ENCODE results near the gene ASB10.

Gene ASB10

GRCh38 chr7:151143261-151144015 lies 43.6 kb downstream of the ASB10 start:
- Histone ChIP-seq H3K27ac (ENCODE audit: insufficient read depth, low read depth, low read length, poor library complexity, severe bottlenecking) (no peak overlapping the region), H3K27me3 (ENCODE audit: control insufficient read depth, insufficient read depth, low read length, poor library complexity, severe bottlenecking) (no peaks in the 10 kb centered on the region), H3K4me3 (ENCODE audit: insufficient read depth, low read depth, low read length) (no peak overlapping the region), H3K9me3 (ENCODE audit: control insufficient read depth, low read length) (no peaks in the 10 kb centered on the region), H3K36me3 (ENCODE audit: control insufficient read depth, insufficient read depth, low read length) (peaks cover 12% of the 10 kb centered on the region), H3K4me1 (ENCODE audit: control insufficient read depth, insufficient read depth, low read length) (peaks cover 36% of the 10 kb centered on the region)
- 95% methylated on average over 25 of the region's 25 CpGs for WGBS, 2 experiments

GRCh38 chr7:151142686-151143040 lies 44.4 kb downstream of the ASB10 start:
- Histone ChIP-seq H3K4me3 (ENCODE audit: insufficient read depth, low read depth, low read length) (no peak overlapping the region), H3K27me3 (ENCODE audit: control insufficient read depth, insufficient read depth, low read length, poor library complexity, severe bottlenecking) (no peaks in the 10 kb centered on the region), H3K4me1 (ENCODE audit: control insufficient read depth, insufficient read depth, low read length) (peaks cover 43% of the 10 kb centered on the region), H3K36me3 (ENCODE audit: control insufficient read depth, insufficient read depth, low read length) (peaks cover 12% of the 10 kb centered on the region), H3K9me3 (ENCODE audit: control insufficient read depth, low read length) (no peaks in the 10 kb centered on the region), H3K27ac (ENCODE audit: insufficient read depth, low read depth, low read length, poor library complexity, severe bottlenecking) (no peak overlapping the region)
- 37 to 42% methylated on average over 10 of the region's 10 CpGs for WGBS, 2 experiments

DNA sequence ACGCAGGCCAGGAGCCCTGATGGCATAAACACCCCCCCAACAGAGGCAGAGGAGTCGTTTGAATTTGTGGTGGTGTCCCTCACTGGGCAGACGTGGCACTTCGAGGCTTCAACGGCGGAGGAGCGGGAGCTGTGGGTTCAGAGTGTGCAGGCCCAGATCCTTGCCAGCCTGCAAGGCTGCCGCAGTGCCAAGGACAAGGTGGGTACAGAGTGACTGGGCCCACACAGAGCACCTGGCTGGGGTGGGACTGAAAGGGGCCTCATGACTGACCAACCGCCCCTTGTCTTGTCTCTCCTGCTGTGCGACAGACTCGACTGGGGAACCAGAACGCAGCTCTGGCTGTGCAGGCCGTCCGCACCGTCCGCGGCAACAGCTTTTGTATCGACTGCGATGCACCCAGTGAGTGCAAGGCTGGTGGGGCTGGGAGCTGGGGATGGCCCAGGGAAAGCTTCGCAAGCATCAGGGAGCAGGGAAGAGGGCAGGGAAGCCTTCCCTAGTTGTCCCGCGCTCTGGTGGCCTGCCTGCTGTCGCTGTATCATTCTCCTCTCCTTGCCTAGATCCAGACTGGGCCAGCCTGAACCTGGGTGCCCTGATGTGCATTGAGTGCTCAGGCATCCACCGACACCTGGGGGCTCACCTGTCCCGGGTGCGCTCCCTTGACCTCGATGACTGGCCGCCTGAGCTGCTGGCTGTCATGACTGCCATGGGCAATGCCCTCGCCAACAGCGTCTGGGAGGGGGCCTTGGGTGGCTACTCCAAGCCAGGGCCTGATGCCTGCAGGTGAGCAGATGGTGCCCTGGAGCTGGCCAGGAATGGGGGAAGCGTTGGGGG lies 45.0 kb downstream of the ASB10 start:
- Histone ChIP-seq H3K4me3 (ENCODE audit: insufficient read depth, low read depth, low read length) (no peak overlapping the region), H3K27ac (ENCODE audit: insufficient read depth, low read depth, low read length, poor library complexity, severe bottlenecking) (no peak overlapping the region), H3K4me1 (ENCODE audit: control insufficient read depth, insufficient read depth, low read length) (peaks cover 49% of the 10 kb centered on the region), H3K27me3 (ENCODE audit: control insufficient read depth, insufficient read depth, low read length, poor library complexity, severe bottlenecking) (no peaks in the 10 kb centered on the region), H3K36me3 (ENCODE audit: control insufficient read depth, insufficient read depth, low read length) (peaks cover 12% of the 10 kb centered on the region), H3K9me3 (ENCODE audit: control insufficient read depth, low read length) (no peaks in the 10 kb centered on the region)
- 89 to 90% methylated on average over 31 of the region's 31 CpGs for WGBS, 2 experiments

DNA sequence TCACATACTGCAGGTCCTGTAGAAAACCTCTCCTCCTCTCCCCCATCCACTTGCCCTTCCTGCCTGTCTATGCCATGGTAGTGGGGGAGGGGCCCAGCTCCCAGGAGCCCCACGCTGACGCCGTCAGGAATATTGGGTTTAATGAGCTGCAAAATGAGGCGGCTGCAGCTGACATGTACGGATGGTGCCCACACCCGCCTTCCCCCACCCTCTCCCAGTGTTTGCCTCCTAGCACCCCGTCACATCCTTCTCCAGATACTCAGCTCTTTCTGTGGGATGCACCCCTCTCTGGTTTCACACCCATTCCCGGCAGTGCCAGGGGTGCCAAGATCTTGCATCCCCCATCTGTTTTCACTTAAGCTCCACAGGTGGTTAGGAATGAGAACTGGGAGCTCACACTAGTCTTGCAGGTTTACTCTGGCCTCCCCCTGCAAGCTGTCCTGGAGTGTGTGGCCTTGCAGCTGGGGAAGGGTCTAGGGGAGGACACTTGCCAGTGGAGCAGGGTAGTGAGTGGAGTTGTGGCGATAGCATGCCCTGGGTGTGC lies 45.7 kb downstream of the ASB10 start:
- H3K27ac ChIP-seq (ENCODE audit: insufficient read depth, low read depth, low read length, poor library complexity, severe bottlenecking): no peak overlapping the region
- no peak overlapping the region for H3K4me3 ChIP-seq (ENCODE audit: insufficient read depth, low read depth, low read length)
- H3K9me3 ChIP-seq (ENCODE audit: control insufficient read depth, low read length): no peaks in the 10 kb centered on the region
- H3K27me3 ChIP-seq (ENCODE audit: control insufficient read depth, insufficient read depth, low read length, poor library complexity, severe bottlenecking): no peaks in the 10 kb centered on the region
- H3K4me1 ChIP-seq (ENCODE audit: control insufficient read depth, insufficient read depth, low read length): peaks cover 53% of the 10 kb centered on the region
- whole genome bisulfite sequencing, 2 experiments: 84% methylated on average over 9 of the region's 9 CpGs
- peaks cover 12% of the 10 kb centered on the region for H3K36me3 ChIP-seq (ENCODE audit: control insufficient read depth, insufficient read depth, low read length)

- Histone ChIP-seq H3K36me3 (ENCODE audit: control insufficient read depth, insufficient read depth, low read length) (peaks cover 17% of the 10 kb centered on the region), H3K4me1 (ENCODE audit: control insufficient read depth, insufficient read depth, low read length) (peaks cover 53% of the 10 kb centered on the region), H3K27me3 (ENCODE audit: control insufficient read depth, insufficient read depth, low read length, poor library complexity, severe bottlenecking) (no peaks in the 10 kb centered on the region), H3K4me3 (ENCODE audit: insufficient read depth, low read depth, low read length) (no peak overlapping the region), H3K27ac (ENCODE audit: insufficient read depth, low read depth, low read length, poor library complexity, severe bottlenecking) (no peak overlapping the region), H3K9me3 (ENCODE audit: control insufficient read depth, low read length) (no peaks in the 10 kb centered on the region)
- 94% methylated on average over 7 of the region's 7 CpGs for WGBS, 2 experiments
Measured at GRCh38 chr7:151140826-151141225, 46.2 kb downstream of the ASB10 start.

DNA sequence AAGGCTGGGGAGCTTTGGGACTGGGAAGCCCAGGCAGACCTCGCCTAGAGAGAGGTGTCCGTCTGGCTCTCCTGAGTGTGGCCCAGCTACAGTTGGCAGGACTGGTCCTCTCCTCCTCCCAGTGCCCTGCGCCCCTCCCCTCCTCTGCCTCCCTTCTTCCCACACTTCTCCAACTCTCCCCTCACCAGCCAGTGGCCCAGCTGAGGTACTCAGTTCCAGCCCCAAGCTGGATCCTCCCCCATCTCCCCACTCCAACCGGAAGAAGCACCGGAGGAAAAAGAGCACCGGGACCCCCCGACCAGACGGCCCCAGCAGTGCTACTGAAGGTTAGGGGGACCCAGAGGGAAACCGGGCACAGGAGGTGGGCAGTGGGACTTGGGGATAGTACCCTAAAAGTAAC lies 47.3 kb downstream of the ASB10 start:
- no peaks in the 10 kb centered on the region for H3K9me3 ChIP-seq (ENCODE audit: control insufficient read depth, low read length)
- H3K36me3 ChIP-seq (ENCODE audit: control insufficient read depth, insufficient read depth, low read length): peaks cover 15% of the 10 kb centered on the region
- no peaks in the 10 kb centered on the region for H3K27me3 ChIP-seq (ENCODE audit: control insufficient read depth, insufficient read depth, low read length, poor library complexity, severe bottlenecking)
- H3K4me1 ChIP-seq (ENCODE audit: control insufficient read depth, insufficient read depth, low read length): peaks cover 53% of the 10 kb centered on the region
- H3K4me3 ChIP-seq (ENCODE audit: insufficient read depth, low read depth, low read length): no peak overlapping the region
- no peak overlapping the region for H3K27ac ChIP-seq (ENCODE audit: insufficient read depth, low read depth, low read length, poor library complexity, severe bottlenecking)
- 93 to 95% methylated on average over 9 of the region's 9 CpGs for WGBS, 2 experiments

DNA sequence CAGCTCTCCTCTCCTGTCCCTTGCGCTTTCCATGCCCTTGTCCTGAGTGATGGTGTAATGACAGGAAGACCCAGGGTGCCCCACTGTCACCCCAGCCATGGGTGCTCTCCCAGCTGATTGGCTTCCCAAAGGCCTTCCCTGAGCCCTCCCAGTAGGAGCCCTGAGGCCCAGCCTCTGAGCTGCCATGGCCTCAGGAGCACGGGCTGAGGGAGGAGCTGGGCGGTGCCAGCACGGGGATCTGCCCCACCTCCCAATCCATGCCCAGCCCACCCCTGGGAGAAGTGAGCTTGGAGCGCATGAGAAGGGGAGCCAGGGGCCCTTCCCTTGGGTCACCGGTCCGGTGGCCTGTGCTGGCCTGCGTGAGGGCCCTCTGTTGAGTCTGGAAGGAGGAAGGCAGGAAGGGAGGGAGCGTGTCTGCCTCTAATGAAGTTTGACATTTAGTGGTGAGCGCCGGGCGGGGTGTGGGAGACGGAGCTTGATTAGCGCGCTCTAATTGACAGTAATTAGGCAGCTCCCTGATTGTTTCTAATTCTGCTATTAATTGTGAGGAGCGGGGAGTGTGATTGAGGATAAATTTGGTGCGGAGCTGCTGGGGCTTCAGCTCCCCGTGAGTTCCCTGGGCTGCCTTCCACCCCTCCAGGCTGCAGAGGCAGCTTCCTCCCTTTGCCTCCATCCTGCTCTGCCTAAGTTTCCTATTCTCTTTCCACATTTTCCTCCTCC lies 47.8 kb downstream of the ASB10 start:
- H3K36me3 ChIP-seq (ENCODE audit: control insufficient read depth, insufficient read depth, low read length): peaks cover 15% of the 10 kb centered on the region
- H3K9me3 ChIP-seq (ENCODE audit: control insufficient read depth, low read length): no peaks in the 10 kb centered on the region
- 64 to 66% methylated on average over 18 of the region's 18 CpGs for WGBS, 2 experiments

DNA sequence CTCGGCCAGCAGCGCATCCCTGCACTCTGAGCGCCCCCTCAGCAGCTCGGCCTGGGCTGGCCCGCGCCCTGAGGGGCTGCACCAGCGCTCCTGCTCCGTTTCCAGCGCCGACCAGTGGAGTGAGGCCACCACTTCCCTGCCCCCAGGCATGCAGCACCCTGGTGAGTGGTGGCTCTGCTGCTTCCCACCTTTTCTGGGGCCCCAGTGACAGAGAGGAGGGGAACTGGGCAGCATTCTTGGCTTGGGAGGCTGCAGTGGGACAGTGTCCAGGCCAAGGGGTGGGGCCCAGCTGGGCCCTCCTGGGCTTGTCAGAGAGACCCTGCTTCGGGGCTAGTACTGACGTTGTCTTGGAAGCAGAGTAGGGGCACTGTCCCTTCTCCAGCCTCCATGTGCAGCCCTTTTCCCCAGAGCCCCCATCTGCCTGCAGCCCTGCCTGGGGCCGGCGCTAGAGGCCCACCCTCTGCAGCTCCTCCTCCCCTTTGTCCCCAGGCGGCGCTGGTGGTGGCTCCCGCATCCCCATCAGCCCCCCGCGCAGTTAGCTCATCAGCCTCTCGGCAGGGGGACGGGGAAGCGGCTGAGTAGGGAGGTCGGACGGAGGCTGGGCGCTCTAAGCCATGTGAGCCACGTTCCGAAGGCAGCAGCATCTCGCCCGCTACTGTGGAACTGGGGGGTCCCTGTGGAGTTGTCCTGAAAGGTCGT lies 48.7 kb downstream of the ASB10 start:
- WGBS, 2 experiments: 25 to 30% methylated on average over 30 of the region's 30 CpGs
- no peak overlapping the region for H3K27ac ChIP-seq (ENCODE audit: insufficient read depth, low read depth, low read length, poor library complexity, severe bottlenecking)
- peaks cover 46% of the 10 kb centered on the region for H3K4me1 ChIP-seq (ENCODE audit: control insufficient read depth, insufficient read depth, low read length)
- no peak overlapping the region for H3K4me3 ChIP-seq (ENCODE audit: insufficient read depth, low read depth, low read length)
- H3K36me3 ChIP-seq (ENCODE audit: control insufficient read depth, insufficient read depth, low read length): peaks cover 7% of the 10 kb centered on the region
- H3K9me3 ChIP-seq (ENCODE audit: control insufficient read depth, low read length): no peaks in the 10 kb centered on the region
- no peaks in the 10 kb centered on the region for H3K27me3 ChIP-seq (ENCODE audit: control insufficient read depth, insufficient read depth, low read length, poor library complexity, severe bottlenecking)

More for the DNA sequence above, 47.8 kb downstream of the ASB10 start:
- Histone ChIP-seq H3K27me3 (ENCODE audit: control insufficient read depth, insufficient read depth, low read length, poor library complexity, severe bottlenecking) (no peaks in the 10 kb centered on the region), H3K4me3 (ENCODE audit: insufficient read depth, low read depth, low read length) (no peak overlapping the region), H3K27ac (ENCODE audit: insufficient read depth, low read depth, low read length, poor library complexity, severe bottlenecking) (no peak overlapping the region), H3K4me1 (ENCODE audit: control insufficient read depth, insufficient read depth, low read length) (peaks cover 53% of the 10 kb centered on the region)

- no peak overlapping the region for H3K4me3 ChIP-seq (ENCODE audit: insufficient read depth, low read depth, low read length)
- 79 to 83% methylated on average over 11 of the region's 11 CpGs for WGBS, 2 experiments
- H3K27me3 ChIP-seq (ENCODE audit: control insufficient read depth, insufficient read depth, low read length, poor library complexity, severe bottlenecking): no peaks in the 10 kb centered on the region
- H3K36me3 ChIP-seq (ENCODE audit: control insufficient read depth, insufficient read depth, low read length): peaks cover 8% of the 10 kb centered on the region
- H3K4me1 ChIP-seq (ENCODE audit: control insufficient read depth, insufficient read depth, low read length): peaks cover 44% of the 10 kb centered on the region
- no peak overlapping the region for H3K27ac ChIP-seq (ENCODE audit: insufficient read depth, low read depth, low read length, poor library complexity, severe bottlenecking)
- H3K9me3 ChIP-seq (ENCODE audit: control insufficient read depth, low read length): no peaks in the 10 kb centered on the region
Measured at GRCh38 chr7:151137791-151138152, 49.3 kb downstream of the ASB10 start.

Measured in ectodermal cell (in vitro differentiated cells).